Activated naive CD8-positive, alpha-beta T cell treated with anti-CD3 and anti-CD28 coated beads, Interleukin-2, amount 50 U/mL, for 24 hours (primary cell): ENCODE measurements around the gene PPM1G.
A peak's percentile ranks its signal among the peaks of the same experiment; 100 is the strongest.

Source experiments
- ATAC-seq: fragments of 150-1000 bp; cut with Tn5 transposase; one replicate; pipeline ENCODE4 v1.10.0; 2021
- DNase-seq: peaks from one replicate; pipeline ENCODE4 v3.0.0; 2021
- H3K27ac Mint-ChIP-seq: one replicate; pipeline ENCODE4 v1.8.0; 2021; ENCODE audit warnings: mild to moderate bottlenecking, mixed read lengths
- H3K27me3 Mint-ChIP-seq: one replicate; pipeline ENCODE4 v1.8.0; 2021; ENCODE audit warnings: mixed read lengths
- H3K36me3 Mint-ChIP-seq: one replicate; pipeline ENCODE4 v1.8.0; 2021; ENCODE audit warnings: low read depth, mixed read lengths
- H3K4me1 Mint-ChIP-seq: one replicate; pipeline ENCODE4 v1.8.0; 2021; ENCODE audit warnings: mixed read lengths
- H3K4me3 Mint-ChIP-seq: one replicate; pipeline ENCODE4 v1.8.0; 2021; ENCODE audit warnings: mild to moderate bottlenecking, moderate library complexity, mixed read lengths
- H3K9me3 Mint-ChIP-seq: one replicate; pipeline ENCODE4 v1.8.0; 2021; ENCODE audit warnings: mixed read lengths

The PPM1G gene, protein sequence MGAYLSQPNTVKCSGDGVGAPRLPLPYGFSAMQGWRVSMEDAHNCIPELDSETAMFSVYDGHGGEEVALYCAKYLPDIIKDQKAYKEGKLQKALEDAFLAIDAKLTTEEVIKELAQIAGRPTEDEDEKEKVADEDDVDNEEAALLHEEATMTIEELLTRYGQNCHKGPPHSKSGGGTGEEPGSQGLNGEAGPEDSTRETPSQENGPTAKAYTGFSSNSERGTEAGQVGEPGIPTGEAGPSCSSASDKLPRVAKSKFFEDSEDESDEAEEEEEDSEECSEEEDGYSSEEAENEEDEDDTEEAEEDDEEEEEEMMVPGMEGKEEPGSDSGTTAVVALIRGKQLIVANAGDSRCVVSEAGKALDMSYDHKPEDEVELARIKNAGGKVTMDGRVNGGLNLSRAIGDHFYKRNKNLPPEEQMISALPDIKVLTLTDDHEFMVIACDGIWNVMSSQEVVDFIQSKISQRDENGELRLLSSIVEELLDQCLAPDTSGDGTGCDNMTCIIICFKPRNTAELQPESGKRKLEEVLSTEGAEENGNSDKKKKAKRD

DNA sequence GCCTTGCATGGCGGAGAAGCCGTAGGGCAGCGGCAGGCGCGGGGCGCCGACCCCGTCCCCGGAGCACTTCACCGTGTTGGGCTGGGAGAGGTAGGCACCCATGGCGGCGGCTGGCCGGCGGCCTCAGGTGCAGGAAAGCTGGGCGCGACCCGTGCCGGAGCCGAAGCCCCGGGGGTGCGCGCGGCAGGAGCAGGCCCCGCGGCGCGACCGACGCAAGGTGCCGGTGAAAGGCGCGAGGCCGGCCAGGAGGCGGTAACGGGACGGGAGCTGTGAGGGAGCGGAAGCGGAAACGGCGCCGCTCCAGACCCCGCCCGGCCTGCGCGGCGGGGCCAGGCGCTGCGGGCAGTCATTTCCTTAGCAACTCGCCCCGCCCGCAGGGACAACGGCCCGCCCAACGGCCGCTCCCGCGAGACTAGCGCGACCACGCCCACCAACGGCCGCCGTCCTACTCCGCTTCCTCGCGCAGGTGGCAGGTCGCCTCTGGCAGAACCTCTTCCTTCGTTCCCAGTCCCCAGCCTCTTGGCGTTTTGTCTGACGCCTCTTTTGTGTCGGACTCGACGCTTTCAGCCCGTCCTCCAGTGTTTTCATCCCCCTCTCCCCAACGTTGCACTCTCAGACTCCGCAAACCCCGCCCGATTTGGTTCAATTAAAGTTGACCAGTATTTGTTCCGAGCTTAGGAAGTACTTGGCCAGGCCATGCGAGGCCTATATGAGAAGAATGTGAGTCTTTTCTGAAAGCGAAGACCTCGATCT is at the start of gene PPM1G:
TSS of gene PPM1G (minus strand) at position 271 of the 753 bp plus-strand sequence. CDS start at position 102, 169 bp downstream.
- Mint-ChIP-seq H3K9me3 (peaks cover 10% of the 10 kb centered on the region), H3K4me3 (peak within 1 kb of the TSS; percentile 90), H3K27me3 (peaks cover 2% of the 10 kb centered on the region), H3K4me1 (peaks cover 36% of the 10 kb centered on the region), H3K27ac (peak within 1 kb of the TSS; percentile 80), H3K36me3 (peaks cover 24% of the 10 kb centered on the region)
- ATAC-seq (peak; percentile 98), DNase-seq (peak; percentile 99)

DNA sequence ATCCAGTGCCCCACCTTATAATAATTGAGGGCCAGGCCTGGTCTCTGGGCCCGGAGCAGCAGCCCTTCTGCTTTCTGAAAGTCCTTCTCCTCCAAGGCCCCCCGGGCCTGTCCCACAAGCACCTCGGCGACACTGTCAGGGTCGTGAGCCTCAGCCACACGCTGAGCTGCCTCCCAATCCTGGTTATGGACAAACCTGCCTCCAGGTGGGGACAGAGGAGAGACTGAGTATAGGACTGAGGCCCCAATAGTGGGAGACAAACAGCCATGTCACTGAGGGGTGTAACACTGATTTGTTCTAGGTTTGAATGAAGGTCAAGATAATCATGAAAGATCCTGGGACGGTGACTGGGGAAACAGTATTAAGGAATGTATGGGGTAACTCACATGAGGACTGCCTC is 44.6 kb upstream of the PPM1G start:
- no peaks in the 10 kb centered on the region for H3K27me3 Mint-ChIP-seq
- ATAC-seq, result no peak
- peaks cover 4% of the 10 kb centered on the region for H3K36me3 Mint-ChIP-seq
- no peak overlapping the region for H3K27ac Mint-ChIP-seq
- H3K9me3 Mint-ChIP-seq, result no peaks in the 10 kb centered on the region
- no peak for DNase-seq
- H3K4me3 Mint-ChIP-seq, result no peak overlapping the region
- peaks cover 4% of the 10 kb centered on the region for H3K4me1 Mint-ChIP-seq

DNA sequence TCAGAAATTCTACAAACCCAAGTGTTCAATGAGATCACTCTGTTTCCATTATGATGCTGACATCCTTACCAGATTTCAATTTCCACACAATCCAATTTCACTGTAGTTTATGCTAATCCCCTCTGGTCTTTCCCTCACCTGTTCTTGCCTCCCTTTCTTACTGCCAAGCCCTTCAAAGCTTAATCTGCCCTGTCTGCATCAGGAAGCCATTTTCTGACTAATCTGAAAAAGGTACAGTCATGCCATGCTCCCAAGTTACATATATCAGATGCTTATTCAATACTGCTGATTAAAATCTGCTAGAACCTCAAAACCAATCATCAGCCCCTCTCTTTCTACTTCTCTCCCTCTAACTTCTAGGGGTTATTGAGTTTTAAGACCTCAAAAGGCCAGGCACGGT is 41.7 kb upstream of the PPM1G start:
- DNase-seq (no peak), ATAC-seq (peak; percentile 53)
- no peaks in the 10 kb centered on the region for H3K9me3 Mint-ChIP-seq
- peaks cover 7% of the 10 kb centered on the region for H3K4me1 Mint-ChIP-seq
- peaks cover 1% of the 10 kb centered on the region for H3K36me3 Mint-ChIP-seq
- H3K27me3 Mint-ChIP-seq, result no peaks in the 10 kb centered on the region
- peak overlapping the region; percentile 7 for H3K27ac Mint-ChIP-seq
- H3K4me3 Mint-ChIP-seq, result no peak overlapping the region

DNA sequence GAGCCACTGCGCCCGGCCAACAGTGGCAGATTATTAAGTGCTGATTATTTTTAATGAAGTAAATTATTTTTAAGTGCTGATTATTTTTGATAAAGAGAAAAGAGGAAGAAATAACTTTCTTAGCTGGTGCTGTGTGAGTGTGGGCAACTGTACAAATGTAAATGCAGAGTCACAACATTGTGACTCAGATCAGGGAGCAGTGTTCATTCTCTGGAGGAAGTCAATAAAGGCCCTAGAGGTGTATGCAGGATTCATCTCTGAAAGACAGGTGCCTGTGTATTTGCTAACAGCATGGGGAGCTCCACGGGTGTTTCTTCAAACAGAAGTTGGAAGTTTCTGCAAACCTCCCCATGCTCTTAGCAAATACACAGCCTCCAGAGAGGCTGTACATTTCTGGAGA is 39.0 kb upstream of the PPM1G start:
- ATAC-seq (no peak), DNase-seq (no peak)
- H3K4me1 Mint-ChIP-seq, result peaks cover 8% of the 10 kb centered on the region
- peaks cover 1% of the 10 kb centered on the region for H3K36me3 Mint-ChIP-seq
- no peak overlapping the region for H3K4me3 Mint-ChIP-seq
- no peak overlapping the region for H3K27ac Mint-ChIP-seq
- H3K9me3 Mint-ChIP-seq, result no peaks in the 10 kb centered on the region
- H3K27me3 Mint-ChIP-seq, result no peaks in the 10 kb centered on the region

DNA sequence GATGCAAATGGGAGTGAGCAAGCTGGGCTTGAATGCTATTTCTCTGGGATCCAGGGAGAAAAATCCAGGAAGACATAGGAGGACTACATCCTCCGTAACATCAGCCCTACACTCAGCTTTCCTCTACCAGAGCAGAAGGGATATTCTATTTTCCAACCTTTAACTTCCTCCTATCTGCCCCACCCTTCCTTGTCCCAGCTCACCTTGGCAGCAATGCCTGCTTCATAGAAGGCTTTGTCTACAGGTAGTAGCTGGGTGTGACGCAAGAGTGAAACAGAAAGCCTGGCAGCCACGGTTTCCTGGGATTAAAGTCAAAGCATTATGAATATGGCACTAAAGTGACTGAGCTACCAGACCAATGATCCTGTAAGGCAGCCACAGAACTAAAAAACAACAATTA is 36.7 kb upstream of the PPM1G start:
- Mint-ChIP-seq H3K36me3 (peaks cover 8% of the 10 kb centered on the region), H3K4me3 (no peak overlapping the region), H3K9me3 (no peaks in the 10 kb centered on the region), H3K27ac (no peak overlapping the region), H3K4me1 (peaks cover 6% of the 10 kb centered on the region), H3K27me3 (no peaks in the 10 kb centered on the region)
- ATAC-seq (no peak), DNase-seq (no peak)

DNA sequence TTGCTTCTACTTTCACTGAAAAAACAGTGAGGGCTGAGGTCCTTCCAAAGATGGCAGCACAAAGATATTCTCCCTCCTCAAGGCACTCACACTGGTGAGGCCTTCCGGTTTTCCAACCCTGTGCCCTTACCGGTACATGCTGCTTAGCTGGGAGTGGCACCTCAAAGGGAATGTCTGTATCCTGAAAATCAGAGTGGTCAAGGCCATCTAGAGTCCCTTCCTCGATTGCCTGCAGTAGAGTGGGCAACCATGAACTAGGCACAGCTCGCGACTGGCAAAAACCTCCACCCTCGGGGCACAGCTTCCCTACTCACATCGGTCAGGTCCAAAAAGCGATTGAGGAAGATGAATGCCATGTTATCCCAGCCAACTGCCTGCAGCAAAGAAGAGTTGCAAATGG is 36.2 kb upstream of the PPM1G start:
- H3K27me3 Mint-ChIP-seq, result no peaks in the 10 kb centered on the region
- no peaks in the 10 kb centered on the region for H3K9me3 Mint-ChIP-seq
- no peak overlapping the region for H3K27ac Mint-ChIP-seq
- DNase-seq, result no peak
- H3K36me3 Mint-ChIP-seq, result peaks cover 12% of the 10 kb centered on the region
- ATAC-seq, result no peak
- peaks cover 4% of the 10 kb centered on the region for H3K4me1 Mint-ChIP-seq
- H3K4me3 Mint-ChIP-seq, result no peak overlapping the region

DNA sequence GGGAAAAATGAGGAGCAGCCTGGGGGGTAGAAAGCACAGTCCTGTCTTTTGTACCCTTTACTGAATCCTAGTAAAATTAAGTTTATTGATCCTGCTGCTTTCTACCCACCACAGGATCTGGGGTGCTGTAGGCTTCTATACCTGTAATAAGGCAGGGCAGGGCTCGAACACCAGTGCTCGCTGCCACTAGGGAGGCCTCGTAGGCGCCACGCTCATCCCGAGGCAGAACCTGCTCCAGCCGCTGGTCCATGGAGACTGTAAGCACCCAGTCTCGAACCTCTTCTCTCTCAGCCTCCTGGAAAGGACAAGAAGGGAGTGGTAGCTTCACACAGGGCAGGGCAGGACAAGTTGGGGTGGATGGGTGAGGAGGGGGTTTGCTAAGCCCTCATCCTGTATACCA is 35.8 kb upstream of the PPM1G start:
- H3K36me3 Mint-ChIP-seq, result peaks cover 17% of the 10 kb centered on the region

DNA sequence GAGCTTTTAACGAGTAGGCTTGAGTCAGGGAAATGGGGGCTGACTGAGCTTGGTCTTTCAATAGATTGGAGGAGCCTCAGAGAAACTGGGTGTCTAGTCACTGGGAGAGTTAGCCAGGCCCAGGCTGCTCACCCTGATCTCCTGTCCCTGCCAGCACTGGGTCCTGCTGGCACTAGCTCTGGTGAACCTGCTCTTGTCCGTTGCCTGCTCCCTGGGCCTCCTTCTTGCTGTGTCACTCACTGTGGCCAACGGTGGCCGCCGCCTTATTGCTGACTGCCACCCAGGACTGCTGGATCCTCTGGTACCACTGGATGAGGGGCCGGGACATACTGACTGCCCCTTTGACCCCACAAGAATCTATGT is 33.5 kb upstream of the PPM1G start:
- H3K27ac Mint-ChIP-seq, result no peak overlapping the region
- no peaks in the 10 kb centered on the region for H3K27me3 Mint-ChIP-seq
- peaks cover 4% of the 10 kb centered on the region for H3K4me1 Mint-ChIP-seq
- H3K4me3 Mint-ChIP-seq, result no peak overlapping the region
- H3K9me3 Mint-ChIP-seq, result no peaks in the 10 kb centered on the region
- DNase-seq (no peak), ATAC-seq (no peak)
- peaks cover 29% of the 10 kb centered on the region for H3K36me3 Mint-ChIP-seq

More for the DNA sequence above, 35.8 kb upstream of the PPM1G start:
- Mint-ChIP-seq H3K27ac (no peak overlapping the region), H3K4me3 (no peak overlapping the region), H3K9me3 (no peaks in the 10 kb centered on the region), H3K4me1 (peaks cover 4% of the 10 kb centered on the region), H3K27me3 (no peaks in the 10 kb centered on the region)
- DNase-seq (no peak), ATAC-seq (no peak)

DNA sequence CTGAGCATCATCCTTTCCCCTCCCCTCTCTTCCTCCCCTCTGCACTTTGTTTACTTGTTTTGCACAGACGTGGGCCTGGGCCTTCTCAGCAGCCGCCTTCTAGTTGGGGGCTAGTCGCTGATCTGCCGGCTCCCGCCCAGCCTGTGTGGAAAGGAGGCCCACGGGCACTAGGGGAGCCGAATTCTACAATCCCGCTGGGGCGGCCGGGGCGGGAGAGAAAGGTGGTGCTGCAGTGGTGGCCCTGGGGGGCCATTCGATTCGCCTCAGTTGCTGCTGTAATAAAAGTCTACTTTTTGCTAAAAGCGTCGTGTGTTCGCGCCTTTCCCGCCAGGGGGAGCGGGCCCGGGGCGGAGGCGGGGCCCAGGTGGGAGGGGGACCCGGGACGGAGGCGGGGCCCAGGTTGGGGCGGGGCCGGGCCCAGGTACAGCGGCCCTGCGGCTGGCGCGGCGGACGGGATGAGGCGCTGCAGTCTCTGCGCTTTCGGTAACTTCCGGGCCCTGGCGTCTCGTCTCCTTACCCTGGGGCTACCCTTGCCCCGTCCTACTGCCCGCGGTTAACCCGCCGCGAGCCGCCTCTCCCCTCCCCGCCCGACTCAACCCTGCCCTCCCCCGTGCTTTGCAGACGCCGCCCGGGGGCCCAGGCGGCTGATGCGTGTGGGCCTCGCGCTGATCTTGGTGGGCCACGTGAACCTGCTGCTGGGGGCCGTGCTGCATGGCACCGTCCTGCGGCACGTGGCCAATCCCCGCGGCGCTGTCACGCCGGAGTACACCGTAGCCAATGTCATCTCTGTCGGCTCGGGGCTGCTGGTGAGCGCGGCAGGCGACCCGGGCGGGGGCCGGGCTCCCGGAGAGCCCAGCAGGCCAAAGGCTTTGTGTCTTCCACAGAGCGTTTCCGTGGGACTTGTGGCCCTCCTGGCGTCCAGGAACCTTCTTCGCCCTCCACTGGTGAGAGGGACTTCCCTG is 32.8 kb upstream of the PPM1G start, which contains the start of gene KRTCAP3:
TSS of gene KRTCAP3 (plus strand) at position 424 of the 962 bp plus-strand sequence. CDS start at position 456, 32 bp downstream.
- H3K9me3 Mint-ChIP-seq, result no peaks in the 10 kb centered on the region
- peak; percentile 25 for ATAC-seq
- H3K27ac Mint-ChIP-seq, result no peak within 1 kb of the TSS
- peak; percentile 36 for DNase-seq
- peaks cover 4% of the 10 kb centered on the region for H3K4me1 Mint-ChIP-seq
- H3K36me3 Mint-ChIP-seq, result peaks cover 30% of the 10 kb centered on the region
- no peak within 1 kb of the TSS for H3K4me3 Mint-ChIP-seq
- no peaks in the 10 kb centered on the region for H3K27me3 Mint-ChIP-seq

DNA sequence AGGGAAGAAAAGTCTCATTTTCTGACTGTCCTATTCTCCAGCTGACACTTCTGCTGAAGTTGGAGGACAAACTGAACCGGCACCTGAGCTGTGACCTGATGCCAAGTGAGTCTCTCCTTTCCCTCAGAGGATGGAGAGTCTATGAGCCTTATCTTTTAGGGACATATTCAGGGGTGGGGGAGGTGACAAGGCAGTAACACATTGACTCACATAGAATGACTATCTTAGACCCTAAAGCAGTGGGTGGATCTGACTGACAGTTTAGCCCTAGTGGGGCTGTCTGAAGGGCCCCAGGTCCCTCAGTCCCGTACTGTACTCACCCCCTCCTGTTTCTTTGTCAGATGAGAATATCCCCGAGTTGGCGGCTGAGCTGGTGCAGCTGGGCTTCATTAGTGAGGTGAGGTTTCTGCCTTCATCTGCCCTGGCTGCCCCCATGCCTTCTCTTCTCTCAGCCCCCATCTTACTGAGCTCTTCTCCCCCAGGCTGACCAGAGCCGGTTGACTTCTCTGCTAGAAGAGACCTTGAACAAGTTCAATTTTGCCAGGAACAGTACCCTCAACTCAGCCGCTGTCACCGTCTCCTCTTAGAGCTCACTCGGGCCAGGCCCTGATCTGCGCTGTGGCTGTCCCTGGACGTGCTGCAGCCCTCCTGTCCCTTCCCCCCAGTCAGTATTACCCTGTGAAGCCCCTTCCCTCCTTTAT is 32.0 kb upstream of the PPM1G start:
- H3K27ac Mint-ChIP-seq, result no peak overlapping the region

DNA sequence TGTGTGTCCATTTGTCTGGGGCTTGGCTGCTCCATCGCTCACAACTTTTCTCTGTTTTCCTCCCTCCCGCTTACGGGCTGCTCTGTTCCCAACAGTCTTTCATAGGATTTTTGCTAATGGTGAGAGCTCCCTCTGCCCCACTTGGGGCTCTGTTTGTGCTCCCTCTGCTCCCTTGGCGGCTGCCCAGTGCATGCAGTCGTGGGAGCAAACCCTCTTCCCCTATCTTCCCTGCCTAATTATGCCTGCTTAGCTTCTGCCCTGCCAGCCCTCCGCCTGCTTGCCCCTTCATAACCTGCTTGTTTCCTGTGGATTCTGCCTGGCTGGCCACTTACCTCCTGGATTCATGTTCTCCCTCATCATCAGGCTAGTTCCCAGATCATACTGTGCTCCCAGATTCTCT is 26.2 kb upstream of the PPM1G start:
- ATAC-seq (no peak), DNase-seq (no peak)
- peaks cover 20% of the 10 kb centered on the region for H3K4me1 Mint-ChIP-seq
- no peak overlapping the region for H3K27ac Mint-ChIP-seq
- H3K9me3 Mint-ChIP-seq, result no peaks in the 10 kb centered on the region
- H3K4me3 Mint-ChIP-seq, result no peak overlapping the region
- no peaks in the 10 kb centered on the region for H3K27me3 Mint-ChIP-seq
- H3K36me3 Mint-ChIP-seq, result peaks cover 35% of the 10 kb centered on the region

More for the DNA sequence above, 32.0 kb upstream of the PPM1G start:
- no peaks in the 10 kb centered on the region for H3K9me3 Mint-ChIP-seq
- H3K4me3 Mint-ChIP-seq, result no peak overlapping the region
- peak; percentile 31 for ATAC-seq
- H3K36me3 Mint-ChIP-seq, result peaks cover 30% of the 10 kb centered on the region
- no peaks in the 10 kb centered on the region for H3K27me3 Mint-ChIP-seq
- no peak for DNase-seq
- H3K4me1 Mint-ChIP-seq, result peaks cover 3% of the 10 kb centered on the region

DNA sequence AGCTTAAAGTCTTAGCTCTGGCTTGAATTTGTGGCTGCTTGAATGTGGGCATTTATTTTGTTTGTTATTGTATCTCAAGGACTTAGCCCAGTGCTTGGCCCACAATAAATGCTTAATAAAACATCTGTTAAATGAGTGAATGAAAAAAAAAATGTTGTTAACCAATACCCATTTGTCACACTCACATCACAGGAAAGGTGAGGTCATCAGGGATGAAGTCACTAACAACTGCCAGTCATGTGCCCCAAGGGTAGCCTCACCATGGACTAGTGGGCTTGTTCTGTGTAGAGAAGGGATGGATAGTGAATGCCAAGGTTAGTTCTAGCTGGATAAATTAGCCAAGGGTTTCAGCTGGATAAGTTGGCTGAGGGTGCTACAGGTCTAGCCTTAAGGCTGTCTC is 22.0 kb upstream of the PPM1G start:
- H3K4me1 Mint-ChIP-seq, result peaks cover 43% of the 10 kb centered on the region
- H3K9me3 Mint-ChIP-seq, result no peaks in the 10 kb centered on the region
- peak overlapping the region; percentile 99 for H3K27ac Mint-ChIP-seq

DNA sequence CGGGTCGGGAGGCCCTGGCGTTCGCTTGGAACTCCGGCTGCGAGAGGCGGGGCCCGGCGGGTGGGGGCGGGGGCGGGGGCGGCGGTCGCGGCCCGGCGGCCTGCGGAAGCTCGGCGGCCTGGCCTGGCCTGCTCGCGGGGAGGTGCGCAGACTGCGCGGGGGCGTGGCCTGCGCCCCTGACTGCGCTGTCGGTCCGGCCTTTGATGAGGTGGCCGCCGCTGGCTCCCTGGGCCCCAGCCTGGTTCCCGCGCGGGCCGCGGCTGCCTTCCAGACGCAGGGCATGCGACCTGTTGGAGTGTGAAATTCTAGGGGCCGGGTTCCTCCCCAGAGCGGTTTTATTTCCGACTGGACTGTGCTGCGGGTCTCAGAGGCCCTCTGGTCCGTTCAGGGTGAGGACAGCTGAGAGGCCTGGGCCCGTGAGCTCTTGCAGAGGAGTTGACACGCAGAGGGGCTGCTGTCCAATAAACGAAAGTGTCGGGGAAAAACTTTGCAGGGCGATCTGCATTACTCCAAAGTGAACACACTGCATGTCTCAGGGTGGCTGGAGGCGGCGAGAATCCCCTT is 19.7 kb upstream of the PPM1G start:
- Mint-ChIP-seq H3K27me3 (no peaks in the 10 kb centered on the region), H3K36me3 (peaks cover 8% of the 10 kb centered on the region), H3K27ac (peak overlapping the region; percentile 99), H3K4me1 (peaks cover 43% of the 10 kb centered on the region), H3K9me3 (no peaks in the 10 kb centered on the region), H3K4me3 (peak overlapping the region; percentile 98)
- peak; percentile 82 for ATAC-seq
- peak; percentile 82 for DNase-seq

More for the DNA sequence above, 22.0 kb upstream of the PPM1G start:
- DNase-seq (peak; percentile 36), ATAC-seq (no peak)
- Mint-ChIP-seq H3K4me3 (peak overlapping the region; percentile 62), H3K27me3 (no peaks in the 10 kb centered on the region), H3K36me3 (peaks cover 17% of the 10 kb centered on the region)
